MCF 10A (cell line): ENCODE measurements around the gene ITGA4. TPM values are rescaled to one million over a fixed set of nuclear protein-coding genes. Genes with fewer than 3 reads are reported as not detected.

Experiments used
- BruUV-seq: library from RNA; stranded (reverse); fragments of 400-500 nt; replicated peaks from 2 replicates; lab custom pipeline; 2021; lab: Mats Ljungman, UMichigan
- CTCF ChIA-PET: fragments of 300-600 bp; sonication (Branson Sonifier 250); formaldehyde crosslinking; extraction: SDS; loops from one replicate; lab custom pipeline; 2021; ENCODE audit warnings: antibody characterized with exemption, inconsistent platforms; lab: Yijun Ruan, JAX
- POLR2A ChIA-PET: fragments of 300-600, 350-650 bp; sonication (Branson Sonifier 250); formaldehyde crosslinking; extraction: SDS; loops from one replicate; lab custom pipeline; 2020; ENCODE audit warnings: antibody characterized with exemption, inconsistent platforms; lab: Yijun Ruan, JAX
- DNase-seq: peaks from one replicate; pipeline ENCODE4 v3.0.0-alpha.2; 2018; ENCODE audit not compliant: unreplicated experiment
- H3K27ac Mint-ChIP-seq: one replicate; pipeline ENCODE4 v1.8.0; 2022; ENCODE audit warnings: mild to moderate bottlenecking, low read depth, mixed read lengths; ENCODE audit not compliant: unreplicated experiment
- H3K27me3 Mint-ChIP-seq: one replicate; pipeline ENCODE4 v1.8.0; 2022; ENCODE audit warnings: mixed read lengths; ENCODE audit not compliant: insufficient read depth, unreplicated experiment
- H3K36me3 Mint-ChIP-seq: one replicate; pipeline ENCODE4 v1.8.0; 2022; ENCODE audit warnings: mild to moderate bottlenecking, moderate library complexity, mixed read lengths; ENCODE audit not compliant: insufficient read depth, unreplicated experiment
- H3K4me1 Mint-ChIP-seq: one replicate; pipeline ENCODE4 v1.8.0; 2022; ENCODE audit warnings: mixed read lengths; ENCODE audit not compliant: insufficient read depth, unreplicated experiment
- H3K4me3 Mint-ChIP-seq: one replicate; pipeline ENCODE4 v1.8.0; 2022; ENCODE audit warnings: mild to moderate bottlenecking, moderate library complexity, mixed read lengths; ENCODE audit not compliant: unreplicated experiment
- H3K9me3 Mint-ChIP-seq: one replicate; pipeline ENCODE4 v1.8.0; 2022; ENCODE audit warnings: mixed read lengths; ENCODE audit not compliant: unreplicated experiment
- intact Hi-C: fragments of 100-400 bp; cut with micrococcal nuclease; formaldehyde crosslinking; loops from 2 replicates; pipeline ENCODE4 v1.14.1; 2022
- total RNA-seq: library from RNA; stranded (reverse); gene quantifications from 2 replicates; pipeline ENCODE4 v1.2.3, GENCODE V29; 2022
- TF ChIP-seq, protein P1 (sequence below): fragments of 200-600 bp; IDR thresholded peaks from one replicate; pipeline ENCODE4 v1.8.0; 2022; ENCODE audit warnings: antibody characterized with exemption, mild to moderate bottlenecking; ENCODE audit not compliant: unreplicated experiment

The ITGA4 gene
- total RNA-seq, 1 experiment from 2014 or later = 0.19 TPM

DNA sequence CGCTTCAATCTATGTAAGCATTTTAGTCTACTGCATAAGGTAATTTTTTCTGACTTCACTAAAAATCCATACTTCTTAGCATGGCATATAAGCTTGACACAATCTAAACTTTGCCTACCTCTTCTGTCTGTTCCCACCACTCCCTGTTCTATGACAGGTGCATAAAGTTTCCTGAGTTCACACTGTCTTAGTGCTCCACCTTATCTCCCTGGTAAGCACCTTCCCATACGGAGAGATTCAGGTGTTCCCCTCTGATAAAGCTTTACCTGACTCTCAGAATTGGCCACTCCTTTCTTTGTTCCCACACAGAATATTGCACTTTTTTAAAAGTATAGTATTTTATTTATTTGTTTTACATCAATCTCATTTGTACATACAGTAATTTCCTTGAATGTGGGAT, 16.8 kb upstream of the ITGA4 start:
- POLR2A ChIA-PET = interaction anchor here (0.6 kb wide), 1 partner anchor 294 kb away, joined by 3 read pairs; no protein-coding TSS in a partner anchor
- H3K4me3 Mint-ChIP-seq = no peak overlapping the region
- no peaks in the 10 kb centered on the region for H3K9me3 Mint-ChIP-seq
- CTCF ChIA-PET = no interaction called here
- no peaks in the 10 kb centered on the region for H3K36me3 Mint-ChIP-seq
- H3K27me3 Mint-ChIP-seq = no peaks in the 10 kb centered on the region
- TF ChIP-seq, protein P1, sequence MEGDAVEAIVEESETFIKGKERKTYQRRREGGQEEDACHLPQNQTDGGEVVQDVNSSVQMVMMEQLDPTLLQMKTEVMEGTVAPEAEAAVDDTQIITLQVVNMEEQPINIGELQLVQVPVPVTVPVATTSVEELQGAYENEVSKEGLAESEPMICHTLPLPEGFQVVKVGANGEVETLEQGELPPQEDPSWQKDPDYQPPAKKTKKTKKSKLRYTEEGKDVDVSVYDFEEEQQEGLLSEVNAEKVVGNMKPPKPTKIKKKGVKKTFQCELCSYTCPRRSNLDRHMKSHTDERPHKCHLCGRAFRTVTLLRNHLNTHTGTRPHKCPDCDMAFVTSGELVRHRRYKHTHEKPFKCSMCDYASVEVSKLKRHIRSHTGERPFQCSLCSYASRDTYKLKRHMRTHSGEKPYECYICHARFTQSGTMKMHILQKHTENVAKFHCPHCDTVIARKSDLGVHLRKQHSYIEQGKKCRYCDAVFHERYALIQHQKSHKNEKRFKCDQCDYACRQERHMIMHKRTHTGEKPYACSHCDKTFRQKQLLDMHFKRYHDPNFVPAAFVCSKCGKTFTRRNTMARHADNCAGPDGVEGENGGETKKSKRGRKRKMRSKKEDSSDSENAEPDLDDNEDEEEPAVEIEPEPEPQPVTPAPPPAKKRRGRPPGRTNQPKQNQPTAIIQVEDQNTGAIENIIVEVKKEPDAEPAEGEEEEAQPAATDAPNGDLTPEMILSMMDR = no peak
- no peak overlapping the region for H3K27ac Mint-ChIP-seq
- H3K4me1 Mint-ChIP-seq = no peaks in the 10 kb centered on the region
- no TSS peak for BruUV-seq
- no peak for DNase-seq
- intact Hi-C loops = no loop called here

DNA sequence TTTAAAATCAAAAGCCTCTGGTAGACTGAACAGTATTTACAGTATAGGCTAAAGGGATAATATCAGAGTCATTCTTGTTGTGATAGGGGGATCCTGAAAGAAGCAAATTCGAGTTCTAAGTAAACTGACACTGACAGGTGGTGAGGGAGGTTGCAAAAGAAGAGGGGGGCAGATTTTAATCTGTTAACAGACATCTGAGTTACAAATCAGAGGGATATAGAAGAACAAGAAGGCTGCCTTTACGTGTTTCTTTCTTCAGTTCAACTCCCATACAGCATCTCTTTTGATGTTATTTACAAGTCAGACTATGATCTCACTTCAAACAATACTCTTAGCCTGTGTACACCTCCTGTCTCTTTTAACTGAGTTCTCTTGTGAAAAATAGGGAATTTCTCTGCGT, 16.3 kb upstream of the ITGA4 start:
- intact Hi-C loops = no loop called here
- TF ChIP-seq, protein P1 = no peak
- H3K27me3 Mint-ChIP-seq = no peaks in the 10 kb centered on the region

DNA sequence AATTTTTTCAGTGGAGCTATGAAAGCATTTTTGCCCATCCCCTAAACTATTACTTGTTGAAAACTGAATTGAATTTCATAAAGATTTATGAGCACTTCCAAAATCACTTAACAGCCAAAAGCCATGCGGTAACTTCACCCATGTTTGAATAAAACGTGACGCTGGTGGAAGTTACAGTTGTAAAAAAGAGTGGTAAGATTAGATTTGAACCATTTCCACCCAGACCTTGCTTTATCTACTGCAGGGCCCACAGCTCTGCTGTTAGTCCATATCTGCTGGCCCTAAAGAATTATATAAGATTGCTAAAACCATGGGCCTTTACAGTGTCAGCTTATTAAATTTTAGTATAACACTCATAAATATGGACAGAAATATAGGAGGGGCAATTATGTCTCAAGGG, 15.5 kb upstream of the ITGA4 start:
- Mint-ChIP-seq H3K4me3 (no peak overlapping the region), H3K27me3 (no peaks in the 10 kb centered on the region), H3K36me3 (no peaks in the 10 kb centered on the region), H3K4me1 (no peaks in the 10 kb centered on the region), H3K9me3 (no peaks in the 10 kb centered on the region), H3K27ac (no peak overlapping the region)
- no peak for DNase-seq
- no TSS peak for BruUV-seq
- intact Hi-C loops = no loop called here
- TF ChIP-seq, protein P1 = no peak
- POLR2A ChIA-PET = no interaction called here
- CTCF ChIA-PET = interaction anchor here (1.0 to 1.1 kb wide), 2 partner anchors 274 to 337 kb away, joined by 3 read pairs; no protein-coding TSS in a partner anchor

More for the DNA sequence above, 16.3 kb upstream of the ITGA4 start:
- POLR2A ChIA-PET = no interaction called here
- H3K4me1 Mint-ChIP-seq = no peaks in the 10 kb centered on the region
- H3K27ac Mint-ChIP-seq = no peak overlapping the region
- H3K36me3 Mint-ChIP-seq = no peaks in the 10 kb centered on the region
- H3K9me3 Mint-ChIP-seq = no peaks in the 10 kb centered on the region
- CTCF ChIA-PET = no interaction called here
- H3K4me3 Mint-ChIP-seq = no peak overlapping the region
- BruUV-seq = no TSS peak
- no peak for DNase-seq

DNA sequence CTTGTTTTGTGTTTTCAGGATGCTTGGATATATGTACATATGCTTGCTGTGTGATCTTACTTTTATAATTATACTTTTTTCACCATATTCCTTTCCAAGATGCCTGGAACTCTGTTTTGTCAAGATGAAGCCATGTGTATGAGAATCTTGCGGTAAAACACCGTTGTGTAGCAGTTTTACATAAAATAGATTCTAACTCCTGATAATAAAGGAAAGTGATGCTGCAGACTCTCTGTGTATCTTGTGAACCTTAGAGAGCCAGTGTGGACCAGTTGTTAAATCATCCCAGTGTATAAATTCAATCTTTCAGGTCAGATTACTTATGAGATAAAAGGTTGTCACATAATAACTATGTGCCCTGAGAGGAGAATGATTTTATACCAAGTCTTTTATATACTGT, 12.5 kb upstream of the ITGA4 start:
- no peak for DNase-seq
- H3K27me3 Mint-ChIP-seq = no peaks in the 10 kb centered on the region
- no peaks in the 10 kb centered on the region for H3K36me3 Mint-ChIP-seq
- no peaks in the 10 kb centered on the region for H3K9me3 Mint-ChIP-seq
- ChIA-PET CTCF (interaction anchor here (0.6 kb wide), 1 partner anchor 348 kb away, joined by 3 read pairs; no protein-coding TSS in a partner anchor), POLR2A (no interaction called here)
- H3K4me3 Mint-ChIP-seq = no peak overlapping the region
- TF ChIP-seq, protein P1 = no peak
- intact Hi-C loops = no loop called here
- no peaks in the 10 kb centered on the region for H3K4me1 Mint-ChIP-seq
- no peak overlapping the region for H3K27ac Mint-ChIP-seq
- BruUV-seq = no TSS peak
